Thymus (tissue), 11 donors: ENCODE measurements around the gene MDM2. TPM values are rescaled to one million over a fixed set of nuclear protein-coding genes. Genes with fewer than 3 reads are reported as not detected.

Experiments used
- DNase-seq, 9 donors: peaks; one replicate each; pipeline ENCODE4 v3.0.0-alpha.2; 2013; ENCODE audit warnings: low spot score in 9 of 9, low read depth in 6 of 9, missing footprints in 1 of 9
- H3K27ac ChIP-seq, 2 donors: one replicate each; pipeline ENCODE4 v1.5.1; 2013; ENCODE audit warnings: control low read depth in 1 of 2, low read depth in 1 of 2, low read length in 1 of 2, mild to moderate bottlenecking in 1 of 2, moderate library complexity in 1 of 2
- H3K27me3 ChIP-seq, 2 donors: one replicate each; pipeline ENCODE4 v1.5.1; 2013; ENCODE audit warnings: low read length in 1 of 2; ENCODE audit not compliant: control insufficient read depth in 2 of 2, insufficient read depth in 1 of 2
- H3K36me3 ChIP-seq, 2 donors: one replicate each; pipeline ENCODE4 v1.5.1; 2013; ENCODE audit warnings: low read length in 1 of 2, mild to moderate bottlenecking in 1 of 2, moderate library complexity in 1 of 2; ENCODE audit not compliant: control insufficient read depth in 2 of 2, insufficient read depth in 2 of 2
- H3K4me1 ChIP-seq, 2 donors: one replicate each; pipeline ENCODE4 v1.5.1; 2013; ENCODE audit warnings: low read length in 2 of 2; ENCODE audit not compliant: control insufficient read depth in 2 of 2, insufficient read depth in 2 of 2
- H3K4me3 ChIP-seq, 2 donors: one replicate each; pipeline ENCODE4 v1.5.1; 2013; ENCODE audit warnings: low read length in 2 of 2, control low read depth in 1 of 2, mild to moderate bottlenecking in 1 of 2
- H3K9me3 ChIP-seq, 2 donors: one replicate each; pipeline ENCODE4 v1.5.1; 2013; ENCODE audit warnings: low read length in 1 of 2, mild to moderate bottlenecking in 1 of 2; ENCODE audit not compliant: control insufficient read depth in 2 of 2, insufficient read depth in 1 of 2
- WGBS: extraction: QIAGEN DNeasy Blood & Tissue Kit; methylation state at CpG from one replicate; pipeline ENCODE4 v1.1.7; 2013; 5-methylcytosine and 5-hydroxymethylcytosine counted together
- polyA plus RNA-seq: library from polyadenylated mRNA; stranded (reverse); fragments of 200-250 nt; gene quantifications from one replicate; pipeline ENCODE4 v1.2.3, GENCODE V29; 2013
- total RNA-seq: library from RNA; stranded (reverse); fragments of 120-200 nt; gene quantifications from one replicate; pipeline ENCODE4 v1.2.4, GENCODE V29; 2013
- donor health status: healthy.

The MDM2 gene
- total and polyA plus RNA-seq, 2 donors, result 63.6 to 121 TPM

GRCh38 chr12:68870011-68870410, 62.0 kb downstream of the MDM2 start:
- Histone ChIP-seq H3K4me1 (peaks cover 0 to 5% of the 10 kb centered on the region in 2 donors), H3K27ac (no peak overlapping the region), H3K4me3 (no peak overlapping the region), H3K9me3 (no peaks in the 10 kb centered on the region), H3K27me3 (no peaks in the 10 kb centered on the region), H3K36me3 (no peaks in the 10 kb centered on the region)
- WGBS, result 96% methylated on average over 5 of the region's 5 CpGs
- DNase-seq, result no peak

- no peak overlapping the region for H3K27ac ChIP-seq
- H3K4me1 ChIP-seq, result peaks cover 0 to 5% of the 10 kb centered on the region in 2 donors
- H3K4me3 ChIP-seq, result no peak overlapping the region
- 92% methylated on average over 6 of the region's 6 CpGs for WGBS
- no peak for DNase-seq
- no peaks in the 10 kb centered on the region for H3K9me3 ChIP-seq
- H3K27me3 ChIP-seq, result no peaks in the 10 kb centered on the region
- H3K36me3 ChIP-seq, result no peaks in the 10 kb centered on the region
Measured at GRCh38 chr12:68870443-68870842, 62.5 kb downstream of the MDM2 start.

GRCh38 chr12:68871396-68871795, 63.4 kb downstream of the MDM2 start:
- DNase-seq, result no peak
- H3K9me3 ChIP-seq, result no peaks in the 10 kb centered on the region
- 89% methylated on average over 8 of the region's 8 CpGs for WGBS
- no peak overlapping the region for H3K4me3 ChIP-seq
- H3K27me3 ChIP-seq, result no peaks in the 10 kb centered on the region
- H3K27ac ChIP-seq, result no peak overlapping the region
- peaks cover 0 to 5% of the 10 kb centered on the region in 2 donors for H3K4me1 ChIP-seq
- H3K36me3 ChIP-seq, result no peaks in the 10 kb centered on the region

GRCh38 chr12:68871921-68872320, 63.9 kb downstream of the MDM2 start:
- H3K4me1 ChIP-seq, result peaks cover 0 to 5% of the 10 kb centered on the region in 2 donors
- H3K36me3 ChIP-seq, result no peaks in the 10 kb centered on the region
- no peak for DNase-seq
- H3K27me3 ChIP-seq, result no peaks in the 10 kb centered on the region
- H3K27ac ChIP-seq, result no peak overlapping the region
- no peaks in the 10 kb centered on the region for H3K9me3 ChIP-seq
- WGBS, result 92% methylated on average over 6 of the region's 6 CpGs
- no peak overlapping the region for H3K4me3 ChIP-seq

- Histone ChIP-seq H3K9me3 (no peaks in the 10 kb centered on the region), H3K4me3 (no peak overlapping the region), H3K27ac (no peak overlapping the region), H3K36me3 (no peaks in the 10 kb centered on the region), H3K4me1 (no peaks in the 10 kb centered on the region), H3K27me3 (no peaks in the 10 kb centered on the region)
- no peak for DNase-seq
- over 99% methylated on average over 4 of the region's 4 CpGs for WGBS
Measured at GRCh38 chr12:68873316-68873715, 65.3 kb downstream of the MDM2 start.

- Histone ChIP-seq H3K4me3 (no peak overlapping the region), H3K9me3 (peaks cover 0 to 3% of the 10 kb centered on the region in 2 donors), H3K27me3 (no peaks in the 10 kb centered on the region), H3K4me1 (no peaks in the 10 kb centered on the region), H3K27ac (no peak overlapping the region), H3K36me3 (no peaks in the 10 kb centered on the region)
- WGBS, result 10% methylated on average over 4 of the region's 4 CpGs
- no peak for DNase-seq
Measured at GRCh38 chr12:68876461-68876860, 68.5 kb downstream of the MDM2 start.

GRCh38 chr12:68877583-68877982, 69.6 kb downstream of the MDM2 start:
- Histone ChIP-seq H3K4me3 (no peak overlapping the region), H3K9me3 (peaks cover 0 to 3% of the 10 kb centered on the region in 2 donors), H3K36me3 (no peaks in the 10 kb centered on the region), H3K27me3 (no peaks in the 10 kb centered on the region), H3K27ac (no peak overlapping the region), H3K4me1 (no peaks in the 10 kb centered on the region)
- 96% methylated on average over 4 of the region's 4 CpGs for WGBS
- no peak for DNase-seq

GRCh38 chr12:68878283-68878682, 70.3 kb downstream of the MDM2 start:
- 95% methylated on average over 4 of the region's 4 CpGs for WGBS

GRCh38 chr12:68878846-68879245, 70.9 kb downstream of the MDM2 start:
- Histone ChIP-seq H3K4me1 (no peaks in the 10 kb centered on the region), H3K4me3 (no peak overlapping the region), H3K27ac (no peak overlapping the region), H3K27me3 (no peaks in the 10 kb centered on the region), H3K36me3 (no peaks in the 10 kb centered on the region), H3K9me3 (peaks cover 0 to 3% of the 10 kb centered on the region in 2 donors)
- 96% methylated on average over 4 of the region's 4 CpGs for WGBS
- DNase-seq, result no peak

More at GRCh38 chr12:68878283-68878682, 70.3 kb downstream of the MDM2 start:
- Histone ChIP-seq H3K4me1 (no peaks in the 10 kb centered on the region), H3K27me3 (no peaks in the 10 kb centered on the region), H3K9me3 (peaks cover 0 to 3% of the 10 kb centered on the region in 2 donors), H3K27ac (no peak overlapping the region), H3K4me3 (no peak overlapping the region), H3K36me3 (no peaks in the 10 kb centered on the region)
- DNase-seq, result no peak
